ENCODE data around the gene SUGCT.
"Not testable (repeated sequence)": the region's sequence is repeated elsewhere in the genome, so short reads cannot be mapped to it uniquely, and the experiment has no call there.

Gene SUGCT

DNA sequence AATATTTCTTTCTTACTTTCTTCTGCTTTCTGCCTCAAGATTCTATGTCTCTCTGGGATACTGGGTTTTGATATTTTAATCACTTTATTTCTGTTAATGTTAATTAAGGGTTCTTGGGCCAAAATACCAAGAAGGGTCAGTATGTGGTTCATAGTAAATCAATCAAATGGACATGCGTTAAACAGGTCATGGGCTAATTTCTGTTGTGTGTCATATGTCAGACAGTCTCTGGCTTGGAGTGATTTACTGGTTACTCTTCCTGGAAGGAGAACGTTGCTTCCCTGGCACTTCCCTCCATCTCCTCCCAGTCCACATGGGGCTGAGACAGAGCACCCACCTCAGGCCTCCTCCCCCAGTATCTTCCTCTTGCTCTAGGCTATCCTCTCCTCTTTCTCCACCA lies 489.1 kb downstream of the SUGCT start:
- no peak for TF ChIP-seq JUND (IDR thresholded peaks at IDR 0.05; ENCODE audit: low read depth)
- in situ Hi-C loops (cut with HindIII; ENCODE audit: low pct_unique_long_range_greater_than_20kb, low sequenced_read_pairs): no loop called here
- DNase-seq (ENCODE audit: low read depth in 1 of 2, low spot score in 1 of 2): no peak

DNA sequence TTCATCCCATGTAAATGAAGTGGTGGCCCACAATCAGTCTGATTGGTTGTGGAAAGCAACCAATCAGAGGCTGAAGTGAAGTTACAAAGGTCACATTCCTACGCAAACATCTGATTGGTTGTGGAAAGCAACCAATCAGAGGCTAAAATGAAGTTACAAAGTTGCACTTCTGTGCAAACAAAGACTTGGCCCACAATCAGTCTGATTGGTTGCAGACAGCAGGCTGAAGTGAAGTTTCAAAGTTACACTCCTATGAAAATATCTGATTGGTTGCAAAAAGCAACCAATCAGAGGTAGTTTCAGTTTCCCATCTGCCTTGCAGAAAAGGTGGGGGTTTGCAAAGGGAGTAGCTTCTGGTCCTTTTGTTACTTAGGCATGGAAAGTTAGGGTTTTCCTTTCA lies 492.6 kb downstream of the SUGCT start:
- in situ Hi-C loops (cut with HindIII; ENCODE audit: low pct_unique_long_range_greater_than_20kb, low sequenced_read_pairs): not testable (repeated sequence)
- DNase-seq (ENCODE audit: low read depth in 1 of 2, low spot score in 1 of 2): peak in 1 of 2 experiments; percentile 12

DNA sequence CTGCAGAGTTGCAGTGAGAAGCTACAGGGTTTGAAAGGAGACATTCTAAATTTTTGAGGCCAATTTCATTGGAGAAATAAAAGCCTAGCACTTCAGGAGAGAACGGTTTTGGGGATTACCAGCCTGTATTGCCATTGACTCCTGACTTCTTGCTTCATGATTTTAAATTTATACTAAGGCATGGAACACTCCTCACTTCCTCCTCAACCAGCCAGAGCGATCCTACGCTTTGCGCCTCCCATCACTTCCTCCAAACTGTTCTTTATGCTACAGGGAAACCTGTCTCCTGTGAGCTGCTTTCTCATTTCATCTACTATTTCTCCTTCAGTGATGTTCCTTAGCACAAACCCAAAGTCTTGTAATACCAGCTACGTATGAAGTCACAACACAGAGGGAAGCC lies 495.1 kb downstream of the SUGCT start:
- in situ Hi-C loops (cut with HindIII; ENCODE audit: low pct_unique_long_range_greater_than_20kb, low sequenced_read_pairs): no loop called here
- no peak for TF ChIP-seq JUND (IDR thresholded peaks at IDR 0.05; ENCODE audit: low read depth)
- DNase-seq (ENCODE audit: low read depth in 1 of 2, low spot score in 1 of 2): no peak

DNA sequence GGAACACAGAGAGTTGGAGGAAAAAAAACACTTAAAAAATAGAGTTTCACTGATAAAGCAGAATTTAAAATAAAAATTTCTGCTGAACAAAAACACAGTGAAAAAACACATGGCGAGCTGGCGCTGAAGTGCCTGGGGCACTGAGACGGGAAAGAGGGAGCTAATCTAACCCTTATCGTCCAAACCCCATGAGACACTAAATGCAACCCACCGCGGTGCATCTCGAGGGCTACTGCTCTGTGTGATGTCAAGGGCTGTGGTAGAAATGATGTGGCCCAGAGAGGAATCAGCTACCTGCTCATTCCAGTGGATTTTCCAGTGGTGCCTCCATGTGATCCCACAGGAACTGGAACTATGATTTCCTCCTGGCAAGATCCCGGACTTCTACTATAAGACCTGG lies 499.3 kb downstream of the SUGCT start:
- no peak for DNase-seq (ENCODE audit: low read depth in 1 of 2, low spot score in 1 of 2)
- in situ Hi-C loops (cut with HindIII; ENCODE audit: low pct_unique_long_range_greater_than_20kb, low sequenced_read_pairs): no loop called here
- TF ChIP-seq JUND (IDR thresholded peaks at IDR 0.05; ENCODE audit: low read depth): no peak

DNA sequence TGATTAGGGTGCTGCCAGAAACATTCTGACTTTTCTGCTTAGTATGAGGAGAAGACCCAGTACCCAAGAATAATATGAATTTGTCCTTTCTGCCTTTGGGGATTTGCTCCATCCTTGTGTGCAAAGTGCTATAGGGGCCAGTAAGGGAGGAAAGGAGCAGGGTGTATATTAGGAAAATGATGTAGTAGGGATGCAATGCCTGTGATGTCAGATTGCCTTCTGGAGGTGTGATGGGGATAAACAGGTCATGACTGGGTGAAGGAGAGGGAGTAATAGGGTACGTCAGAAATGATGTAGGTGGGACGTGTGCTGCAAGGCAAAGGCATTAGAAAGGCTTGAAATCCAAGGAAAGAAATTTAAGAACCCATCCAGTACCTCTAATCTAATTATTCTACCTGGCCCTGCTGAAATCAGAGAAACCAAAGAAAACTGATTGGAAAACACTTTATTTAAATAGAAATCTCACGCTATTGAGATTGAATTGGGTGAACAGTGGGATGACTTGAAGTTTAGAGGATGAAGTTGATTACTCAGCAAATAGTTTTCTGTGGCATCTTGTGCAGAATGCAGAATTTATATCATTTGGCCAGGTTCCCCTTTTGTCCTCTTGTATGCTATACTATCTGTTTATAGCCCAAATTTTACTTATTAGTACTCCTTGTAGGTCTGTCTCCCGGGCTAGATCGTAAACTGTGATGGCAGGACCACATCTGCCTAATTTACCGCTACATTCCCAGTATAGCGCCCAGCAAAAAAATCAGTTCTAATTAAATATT lies 503.9 kb downstream of the SUGCT start:
- in situ Hi-C loops (cut with HindIII; ENCODE audit: low pct_unique_long_range_greater_than_20kb, low sequenced_read_pairs): no loop called here
- DNase-seq (ENCODE audit: low read depth in 1 of 2, low spot score in 1 of 2): no peak
- TF ChIP-seq JUND (IDR thresholded peaks at IDR 0.05; ENCODE audit: low read depth): no peak

DNA sequence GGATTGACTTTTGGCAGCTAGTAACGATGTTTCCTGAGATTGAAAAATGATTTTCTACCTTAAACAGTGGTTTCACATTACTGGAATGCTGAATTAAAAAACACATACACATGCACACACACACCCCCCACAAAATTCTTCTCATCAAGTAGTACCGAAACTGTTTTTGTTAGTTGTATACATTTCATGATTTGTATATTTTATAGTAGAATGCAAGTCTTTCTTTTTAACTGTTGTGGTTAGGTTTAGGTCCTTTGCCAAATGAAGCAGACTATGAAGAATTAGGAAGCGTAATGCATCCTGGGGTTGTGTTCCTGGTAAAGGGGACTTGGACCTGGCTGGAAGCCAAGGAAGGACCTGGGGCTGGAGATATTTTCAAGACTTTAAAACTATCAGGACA lies 505.8 kb downstream of the SUGCT start:
- in situ Hi-C loops (cut with HindIII; ENCODE audit: low pct_unique_long_range_greater_than_20kb, low sequenced_read_pairs): no loop called here
- no peak for TF ChIP-seq JUND (IDR thresholded peaks at IDR 0.05; ENCODE audit: low read depth)
- DNase-seq (ENCODE audit: low read depth in 1 of 2, low spot score in 1 of 2): no peak

DNA sequence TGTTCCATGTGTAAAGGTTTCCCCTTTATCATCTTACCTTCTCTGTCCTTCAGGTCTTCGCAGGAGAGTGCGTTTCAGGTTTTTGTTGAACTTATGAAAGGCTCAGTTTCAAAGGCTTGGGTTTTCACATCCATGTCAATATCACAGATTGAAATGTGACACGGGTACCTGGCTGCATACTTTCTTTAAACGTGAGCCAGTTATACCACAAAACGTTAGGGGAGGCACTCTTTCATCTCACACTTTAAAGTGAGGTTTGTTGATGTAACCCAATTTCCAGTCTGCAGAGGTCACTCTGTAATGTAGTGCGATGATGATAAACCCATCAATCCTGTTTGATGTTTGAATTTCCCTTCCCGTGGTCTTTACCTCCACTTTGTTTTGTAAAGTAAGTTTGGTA lies 506.9 kb downstream of the SUGCT start:
- no peak for DNase-seq (ENCODE audit: low read depth in 1 of 2, low spot score in 1 of 2)
- in situ Hi-C loops (cut with HindIII; ENCODE audit: low pct_unique_long_range_greater_than_20kb, low sequenced_read_pairs): no loop called here
- no peak for TF ChIP-seq JUND (IDR thresholded peaks at IDR 0.05; ENCODE audit: low read depth)

DNA sequence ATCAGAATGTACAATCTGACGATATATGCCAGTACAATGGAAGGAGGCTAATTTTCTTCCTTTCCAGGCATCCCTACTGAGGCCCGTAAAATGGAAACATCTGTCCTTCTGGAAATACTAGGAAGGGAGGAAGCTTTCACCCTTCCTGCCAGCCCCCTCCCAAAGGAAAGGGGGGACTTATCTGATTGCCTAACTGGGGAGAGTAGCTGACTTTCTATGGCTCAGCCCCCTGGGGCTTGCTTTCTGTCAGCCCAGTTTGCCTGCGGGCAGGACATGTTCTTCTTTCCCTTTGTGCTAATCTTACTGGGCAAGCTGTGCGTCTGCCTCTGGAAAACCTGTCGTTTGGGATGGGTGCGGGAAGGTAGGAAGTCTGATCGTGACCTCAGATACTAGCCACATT lies 508.9 kb downstream of the SUGCT start:
- no peak for TF ChIP-seq JUND (IDR thresholded peaks at IDR 0.05; ENCODE audit: low read depth)
- in situ Hi-C loops (cut with HindIII; ENCODE audit: low pct_unique_long_range_greater_than_20kb, low sequenced_read_pairs): no loop called here
- no peak for DNase-seq (ENCODE audit: low read depth in 1 of 2, low spot score in 1 of 2)

DNA sequence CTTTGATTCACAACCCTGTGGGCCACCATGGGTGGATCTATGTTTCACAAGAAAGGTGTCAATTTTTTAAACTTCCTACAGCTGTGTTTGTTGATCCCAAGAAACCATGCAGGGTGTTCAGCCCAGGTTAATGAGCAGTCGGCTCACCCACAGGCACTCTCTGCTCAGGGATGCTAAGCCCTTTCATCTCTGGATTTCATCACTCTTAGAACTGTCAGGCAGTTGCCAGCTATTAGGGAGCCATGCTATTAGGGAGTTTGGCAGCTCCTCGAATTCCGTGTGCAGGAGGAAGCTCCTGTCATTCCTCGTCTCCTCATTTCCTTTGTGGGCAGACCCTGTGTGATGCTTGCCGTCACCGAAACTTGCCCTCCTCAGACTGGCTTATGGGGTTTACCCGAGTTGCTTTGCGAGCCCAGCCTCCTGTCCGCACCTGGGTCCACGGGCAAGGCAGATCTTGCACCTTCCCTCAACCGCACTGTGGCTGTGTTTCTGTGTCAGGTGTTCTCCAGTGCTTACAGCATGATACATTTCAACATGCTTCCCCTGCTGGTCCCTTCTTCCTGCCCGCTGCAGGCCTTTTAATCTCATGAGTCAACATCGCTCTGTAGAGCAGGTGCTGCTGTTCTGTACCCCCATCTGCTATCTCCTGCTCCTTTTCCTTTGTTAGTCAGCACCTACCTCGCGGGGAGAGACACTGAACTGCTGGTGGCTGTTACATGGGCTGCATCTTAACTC lies 509.8 kb downstream of the SUGCT start:
- DNase-seq (ENCODE audit: low read depth in 1 of 2, low spot score in 1 of 2): no peak
- in situ Hi-C loops (cut with HindIII; ENCODE audit: low pct_unique_long_range_greater_than_20kb, low sequenced_read_pairs): no loop called here
- TF ChIP-seq JUND (IDR thresholded peaks at IDR 0.05; ENCODE audit: low read depth): no peak

DNA sequence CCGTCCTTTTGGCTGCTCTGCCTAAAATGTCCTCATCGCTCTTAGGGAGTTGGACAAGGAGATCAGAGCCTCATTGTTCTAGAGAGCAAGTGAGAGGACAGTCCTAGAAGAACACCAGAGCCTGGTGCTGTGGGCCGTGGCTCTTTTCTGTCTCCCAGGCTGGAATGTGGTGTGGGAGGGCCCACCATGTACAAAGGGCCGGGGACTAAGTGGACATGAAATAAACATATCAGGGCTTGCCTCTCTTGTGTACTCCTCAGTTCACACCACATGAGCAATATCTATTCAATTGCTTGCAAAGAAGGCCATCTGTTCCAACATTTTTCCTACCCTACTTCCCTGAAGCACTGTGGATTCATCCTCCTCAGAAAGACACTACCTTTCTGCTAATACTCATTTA lies 510.4 kb downstream of the SUGCT start:
- TF ChIP-seq JUND (IDR thresholded peaks at IDR 0.05; ENCODE audit: low read depth): no peak
- DNase-seq (ENCODE audit: low read depth in 1 of 2, low spot score in 1 of 2): no peak
- in situ Hi-C loops (cut with HindIII; ENCODE audit: low pct_unique_long_range_greater_than_20kb, low sequenced_read_pairs): no loop called here

DNA sequence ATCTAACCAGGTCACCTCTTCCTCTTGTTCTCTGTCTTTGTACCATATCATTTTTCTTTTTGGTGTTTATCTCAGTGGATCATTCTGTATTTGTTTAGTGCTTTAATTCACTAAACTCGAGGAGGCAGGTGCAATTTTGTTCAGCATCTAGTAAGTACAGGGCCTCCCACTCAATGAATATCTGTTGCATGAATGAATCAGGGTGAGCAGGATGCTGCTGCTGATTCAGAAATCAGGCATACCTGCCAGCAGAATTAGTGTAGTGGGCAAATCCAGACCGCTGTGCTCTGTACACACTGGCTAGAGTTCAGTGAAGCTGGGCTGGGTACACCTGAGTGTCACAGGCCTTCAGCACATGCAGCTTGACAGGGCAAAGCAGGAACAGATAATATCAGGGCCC lies 511.9 kb downstream of the SUGCT start:
- in situ Hi-C loops (cut with HindIII; ENCODE audit: low pct_unique_long_range_greater_than_20kb, low sequenced_read_pairs): no loop called here
- no peak for DNase-seq (ENCODE audit: low read depth in 1 of 2, low spot score in 1 of 2)
- no peak for TF ChIP-seq JUND (IDR thresholded peaks at IDR 0.05; ENCODE audit: low read depth)

DNA sequence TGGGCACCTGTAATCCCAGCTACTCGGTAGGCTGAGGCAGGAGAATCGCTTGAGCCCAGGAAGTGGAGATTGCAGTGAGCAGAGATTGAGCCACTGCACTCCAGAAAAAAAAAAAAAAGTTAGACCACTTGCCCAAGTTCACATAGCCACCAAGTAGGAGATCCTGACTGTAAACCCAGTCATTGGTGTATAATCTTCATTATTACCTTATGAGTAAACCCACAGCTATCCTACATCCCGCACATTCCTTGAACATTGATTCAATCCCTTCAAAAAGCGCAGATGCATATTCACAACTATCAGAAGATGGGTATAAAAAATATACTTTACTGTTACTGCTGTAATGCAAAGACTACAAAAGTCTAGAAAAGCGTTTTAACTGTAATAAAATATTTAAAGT lies 512.9 kb downstream of the SUGCT start:
- TF ChIP-seq JUND (IDR thresholded peaks at IDR 0.05; ENCODE audit: low read depth): no peak
- in situ Hi-C loops (cut with HindIII; ENCODE audit: low pct_unique_long_range_greater_than_20kb, low sequenced_read_pairs): no loop called here
- no peak for DNase-seq (ENCODE audit: low read depth in 1 of 2, low spot score in 1 of 2)

DNA sequence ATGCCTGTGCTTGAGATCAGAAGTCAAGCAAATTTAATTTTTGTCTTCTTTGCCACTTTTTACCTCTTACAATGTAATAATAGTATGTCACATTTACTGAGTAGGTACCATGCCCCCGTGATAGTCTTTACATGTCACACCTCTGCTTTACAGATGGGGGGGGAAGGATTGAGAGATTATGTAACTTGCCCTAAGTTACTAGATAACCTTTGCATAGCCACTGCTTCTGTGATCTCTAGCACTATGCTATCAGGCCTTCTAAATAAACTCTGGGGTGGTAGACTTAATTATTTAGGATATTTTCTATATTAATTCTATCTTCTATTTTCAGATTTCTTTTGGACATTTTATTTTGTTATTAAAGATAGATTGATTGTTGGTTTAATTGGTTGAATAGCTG lies 514.4 kb downstream of the SUGCT start:
- no peak for DNase-seq (ENCODE audit: low read depth in 1 of 2, low spot score in 1 of 2)
- in situ Hi-C loops (cut with HindIII; ENCODE audit: low pct_unique_long_range_greater_than_20kb, low sequenced_read_pairs): no loop called here
- TF ChIP-seq JUND (IDR thresholded peaks at IDR 0.05; ENCODE audit: low read depth): no peak

DNA sequence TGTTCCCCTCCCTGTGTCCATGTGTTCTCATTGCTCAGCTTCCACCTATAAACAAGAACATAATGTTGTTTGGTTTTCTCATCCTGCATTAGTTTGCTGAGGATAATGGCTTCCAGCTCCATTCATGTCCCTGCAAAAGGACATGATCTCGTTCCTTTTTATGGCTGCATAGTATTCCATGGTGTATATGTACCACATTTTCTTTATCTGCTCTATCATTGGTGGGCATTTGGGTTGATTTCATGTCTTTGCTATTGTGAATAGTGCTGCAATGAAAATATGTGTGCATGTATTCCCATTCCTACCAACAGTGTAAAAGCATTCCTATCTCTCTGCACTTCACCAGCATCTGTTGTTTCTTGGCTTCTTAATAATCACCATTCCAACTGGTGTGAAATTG lies 516.1 kb downstream of the SUGCT start:
- DNase-seq (ENCODE audit: low read depth in 1 of 2, low spot score in 1 of 2); in situ Hi-C loops (cut with HindIII; ENCODE audit: low pct_unique_long_range_greater_than_20kb, low sequenced_read_pairs): not testable (repeated sequence)
